Left ventricle myocardium superior (tissue), 1 donor: ENCODE measurements around the gene SELENOM. TPM values are rescaled to one million over a fixed set of nuclear protein-coding genes. Genes with fewer than 3 reads are reported as not detected.
"Not testable (repeated sequence)": the region's sequence is repeated elsewhere in the genome, so short reads cannot be mapped to it uniquely, and the experiment has no call there.

Experiments
- ATAC-seq: fragments of 200-7000 bp; cut with Tn5 transposase; one replicate; pipeline ENCODE4 v1.9.1; 2020; ENCODE audit warnings: mild to moderate bottlenecking, moderate library complexity
- DNase-seq: peaks from one replicate; pipeline ENCODE4 v3.0.0-alpha.2; 2020
- intact Hi-C: fragments of 100-400 bp; cut with micrococcal nuclease; formaldehyde crosslinking; loops from one replicate; pipeline ENCODE4 v1.11.0; 2022
- total RNA-seq: library from RNA; stranded (reverse); fragmentation: NEBNext Ultra II Directional; extraction: Animal tissue kit (Norgen Biotek cat#: 25700); gene quantifications from one replicate; pipeline ENCODE4 v1.2.1, GENCODE V29; 2021
- donor health status: DM: no; HTN: yes; CAD: no; lungs with severe emphysema.

Gene SELENOM
- total RNA-seq, 1 donor from 2014 or later, result 32.9 TPM

- intact Hi-C loops, DNase-seq, ATAC-seq: not testable (repeated sequence)
Observed at GRCh38 chr22:31097539-31097938, 9.8 kb downstream of the SELENOM start.

GRCh38 chr22:31096657-31097279 is 10.6 kb downstream of the SELENOM start:
- ATAC-seq (no peak), DNase-seq (no peak)
- intact Hi-C loops, result no loop called here

- no peak for DNase-seq
- no peak for ATAC-seq
- intact Hi-C loops, result no loop called here
Observed at GRCh38 chr22:31095637-31096249, 11.6 kb downstream of the SELENOM start.

GRCh38 chr22:31094741-31095140 is 12.6 kb downstream of the SELENOM start:
- intact Hi-C loops, result no loop called here
- ATAC-seq (no peak), DNase-seq (no peak)

- DNase-seq, result peak; percentile 90
- intact Hi-C loops, result no loop called here
- peak; percentile 82 for ATAC-seq
Observed at GRCh38 chr22:31094021-31094551, 13.3 kb downstream of the SELENOM start.

GRCh38 chr22:31093086-31093850 is 14.1 kb downstream of the SELENOM start:
- peak; percentile 89 for DNase-seq
- ATAC-seq, result peak; percentile 87
- intact Hi-C loops, result no loop called here

GRCh38 chr22:31092161-31092560 is 15.2 kb downstream of the SELENOM start:
- intact Hi-C loops, result no loop called here
- ATAC-seq (no peak), DNase-seq (no peak)

GRCh38 chr22:31091106-31091975 is 16.0 kb downstream of the SELENOM start:
- ATAC-seq, result no peak
- intact Hi-C loops, result no loop called here
- no peak for DNase-seq

GRCh38 chr22:31090217-31091085 is 16.9 kb downstream of the SELENOM start:
- no peak for ATAC-seq
- intact Hi-C loops, result no loop called here
- no peak for DNase-seq

- peak; percentile 80 for DNase-seq
- peak; percentile 13 for ATAC-seq
- intact Hi-C loops, result no loop called here
Observed at GRCh38 chr22:31089160-31090100, 17.9 kb downstream of the SELENOM start.

GRCh38 chr22:31088233-31088986 is 19.0 kb downstream of the SELENOM start:
- intact Hi-C loops, result no loop called here

GRCh38 chr22:31087744-31088215 is 19.6 kb downstream of the SELENOM start:
- intact Hi-C loops, result no loop called here
- DNase-seq (no peak), ATAC-seq (no peak)

More at GRCh38 chr22:31088233-31088986, 19.0 kb downstream of the SELENOM start:
- no peak for DNase-seq
- ATAC-seq, result no peak

- intact Hi-C loops, result no loop called here
- ATAC-seq (no peak), DNase-seq (no peak)
Observed at GRCh38 chr22:31086703-31087330, 20.6 kb downstream of the SELENOM start.

- intact Hi-C loops, result no loop called here
Observed at GRCh38 chr22:31085928-31086327, 21.4 kb downstream of the SELENOM start.

GRCh38 chr22:31085493-31085824 is 21.9 kb downstream of the SELENOM start:
- peak; percentile 4 for ATAC-seq
- peak; percentile 62 for DNase-seq
- intact Hi-C loops, result no loop called here

More at GRCh38 chr22:31085928-31086327, 21.4 kb downstream of the SELENOM start:
- DNase-seq, result no peak
- ATAC-seq, result no peak
